Thyroid gland (tissue), 4 donors: Measurements from ENCODE around the gene DNAH17.

Experiments used
- POLR2A ChIP-seq, 2 donors: fragments of 450-650 bp; IDR thresholded peaks; one replicate each; pipeline ENCODE4 v1.6.1; 2017; ENCODE audit warnings: antibody characterized with exemption in 2 of 2, mild to moderate bottlenecking in 2 of 2, moderate library complexity in 1 of 2
- TF ChIP-seq, protein P1 (sequence below), 6 experiments: fragments of 200-600 bp in 3 of 6; fragments of 450-650 bp in 3 of 6; sonication (generic) in 3 of 6; IDR thresholded peaks; one replicate each; pipeline ENCODE4 v1.5.1; 2016 to 2019; ENCODE audit warnings: antibody characterized with exemption in 6 of 6, mild to moderate bottlenecking in 2 of 6, inconsistent platforms in 1 of 6, moderate library complexity in 1 of 6

DNA sequence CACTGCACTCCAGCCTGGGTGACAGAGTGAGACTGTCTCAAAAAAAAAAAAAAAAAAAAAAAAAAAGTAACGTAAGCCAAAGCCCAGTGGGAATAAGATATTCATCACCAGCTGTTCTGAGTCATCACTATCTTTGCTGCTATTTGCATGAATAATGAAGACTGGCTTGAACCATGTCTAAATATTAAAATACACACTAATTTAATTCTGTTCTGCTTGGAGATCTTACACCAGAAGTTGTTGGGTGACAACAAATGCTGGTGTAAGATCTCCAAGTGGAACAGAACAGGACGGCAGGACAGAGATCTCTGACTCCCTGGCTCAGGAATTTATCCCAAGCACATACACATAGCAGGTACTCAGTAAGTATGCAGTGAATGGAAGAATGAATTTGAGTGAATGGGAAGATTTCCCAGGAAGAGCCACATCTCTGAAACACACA is 19.6 kb downstream of the DNAH17 start:
- TF ChIP-seq, protein P1, sequence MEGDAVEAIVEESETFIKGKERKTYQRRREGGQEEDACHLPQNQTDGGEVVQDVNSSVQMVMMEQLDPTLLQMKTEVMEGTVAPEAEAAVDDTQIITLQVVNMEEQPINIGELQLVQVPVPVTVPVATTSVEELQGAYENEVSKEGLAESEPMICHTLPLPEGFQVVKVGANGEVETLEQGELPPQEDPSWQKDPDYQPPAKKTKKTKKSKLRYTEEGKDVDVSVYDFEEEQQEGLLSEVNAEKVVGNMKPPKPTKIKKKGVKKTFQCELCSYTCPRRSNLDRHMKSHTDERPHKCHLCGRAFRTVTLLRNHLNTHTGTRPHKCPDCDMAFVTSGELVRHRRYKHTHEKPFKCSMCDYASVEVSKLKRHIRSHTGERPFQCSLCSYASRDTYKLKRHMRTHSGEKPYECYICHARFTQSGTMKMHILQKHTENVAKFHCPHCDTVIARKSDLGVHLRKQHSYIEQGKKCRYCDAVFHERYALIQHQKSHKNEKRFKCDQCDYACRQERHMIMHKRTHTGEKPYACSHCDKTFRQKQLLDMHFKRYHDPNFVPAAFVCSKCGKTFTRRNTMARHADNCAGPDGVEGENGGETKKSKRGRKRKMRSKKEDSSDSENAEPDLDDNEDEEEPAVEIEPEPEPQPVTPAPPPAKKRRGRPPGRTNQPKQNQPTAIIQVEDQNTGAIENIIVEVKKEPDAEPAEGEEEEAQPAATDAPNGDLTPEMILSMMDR (IDR thresholded peaks at IDR 0.05): no peak
- TF ChIP-seq POLR2A (IDR thresholded peaks at IDR 0.05): no peak
